GM12878 (cell line): ENCODE results near the gene DCST1. TPM values are rescaled to one million over a fixed set of nuclear protein-coding genes. Genes with fewer than 3 reads are reported as not detected.

Source experiments
- ATAC-seq: fragments of 200-7000 bp; cut with Tn5 transposase; 3 replicates; pipeline ENCODE4 v1.9.1; 2020; ENCODE audit warnings: mild to moderate bottlenecking, moderate library complexity
- BruUV-seq: library from RNA; stranded (reverse); fragments of 400-500 nt; replicated peaks from 2 replicates; lab custom pipeline; 2021; lab: Mats Ljungman, UMichigan
- CTCF ChIA-PET: fragments of 300-600 bp; sonication (Branson Sonifier 250); formaldehyde crosslinking; extraction: SDS; loops from one replicate; lab custom pipeline; 2021; ENCODE audit warnings: inconsistent platforms; lab: Yijun Ruan, JAX
- POLR2A ChIA-PET: fragments of 350-600 bp; formaldehyde crosslinking; extraction: SDS; loops from one replicate; lab custom pipeline; 2021; ENCODE audit warnings: inconsistent platforms; lab: Charles Lee
- RAD21 ChIA-PET: fragments of 300-600 bp; sonication (Branson Sonifier 250); formaldehyde crosslinking; loops from one replicate; lab custom pipeline; 2023; ENCODE audit warnings: antibody characterized with exemption; ENCODE audit not compliant: unreplicated experiment; lab: Charles Lee
- SMC1A ChIA-PET: fragments of 300-600 bp; sonication (Branson Sonifier 250); formaldehyde crosslinking; loops from one replicate; lab custom pipeline; 2023; ENCODE audit not compliant: unreplicated experiment, uncharacterized antibody; lab: Charles Lee
- DNase-seq: peaks from one replicate; pipeline ENCODE4 v3.0.0-alpha.2; 2011; ENCODE audit warnings: low read depth, low spot score
- FAIRE-seq: peaks from 3 replicates; lab custom pipeline; 2011; peaks lifted over from hg19 to GRCh38; lab: Jason Lieb, UNC
- H2AFZ ChIP-seq: 2 replicates; pipeline ENCODE4 v1.6.0; 2011; ENCODE audit warnings: low read depth, low read length, control low read depth; ENCODE audit not compliant: control insufficient read depth
- H3K27ac ChIP-seq: 2 replicates; pipeline ENCODE4 v1.5.1; 2011; ENCODE audit warnings: control low read depth; ENCODE audit not compliant: control insufficient read depth, insufficient read depth
- H3K27me3 ChIP-seq, 2 experiments: replicated peaks in 1 of 2; 2 replicates each; pipeline versions ENCODE4 v1.6.0 to v1.6.1; 2011; ENCODE audit warnings: low read length in 1 of 2; ENCODE audit not compliant: control insufficient read depth in 2 of 2, insufficient read depth in 2 of 2
- H3K36me3 ChIP-seq, 2 experiments: 2 replicates each; pipeline ENCODE4 v1.5.1; 2011; ENCODE audit warnings: low read length in 1 of 2; ENCODE audit not compliant: control insufficient read depth in 2 of 2, insufficient read depth in 2 of 2
- H3K4me1 ChIP-seq: 2 replicates; pipeline ENCODE4 v1.6.1; 2011; ENCODE audit warnings: mild to moderate bottlenecking, low read length, moderate library complexity, mixed read lengths; ENCODE audit not compliant: control insufficient read depth, insufficient read depth
- H3K4me2 ChIP-seq: 2 replicates; pipeline ENCODE4 v1.6.0; 2011; ENCODE audit warnings: control low read depth; ENCODE audit not compliant: control insufficient read depth, insufficient read depth
- H3K4me3 ChIP-seq: fragments of 200-600 bp; sonication (generic); 2 replicates; pipeline ENCODE4 v1.5.1; 2016
- H3K79me2 ChIP-seq: 2 replicates; pipeline ENCODE4 v1.6.0; 2011; ENCODE audit warnings: low read length; ENCODE audit not compliant: control insufficient read depth, insufficient read depth
- H3K9ac ChIP-seq: 2 replicates; pipeline ENCODE4 v1.8.0; 2011; ENCODE audit warnings: low read length, control low read depth, mixed read lengths; ENCODE audit not compliant: control insufficient read depth, insufficient read depth
- H3K9me3 ChIP-seq: replicated peaks from 3 replicates; pipeline ENCODE4 v1.5.1; 2011; ENCODE audit warnings: mild to moderate bottlenecking, low read length; ENCODE audit not compliant: control insufficient read depth, insufficient read depth
- H4K20me1 ChIP-seq: 2 replicates; pipeline ENCODE4 v1.6.0; 2011; ENCODE audit not compliant: control insufficient read depth, insufficient read depth
- HCFC1 ChIP-seq: fragments of 150-350 bp; IDR thresholded peaks from 2 replicates; pipeline ENCODE4 v1.6.1; 2014; ENCODE audit warnings: low read length
- HDAC6 ChIP-seq: fragments of 200-600 bp; sonication (generic); IDR thresholded peaks from one replicate; pipeline ENCODE4 v1.8.0; 2017; ENCODE audit warnings: antibody characterized with exemption; ENCODE audit not compliant: unreplicated experiment
- WGBS: methylation state at CpG from one replicate; pipeline ENCODE4 v1.1.6; 2016; ENCODE audit warnings: low lambda C conversion rate; ENCODE audit not compliant: insufficient replicate concordance, insufficient coverage; ENCODE audit errors: missing lambda C conversion rate; 5-methylcytosine and 5-hydroxymethylcytosine counted together
- in situ Hi-C: fragments of 300-500 bp; cut with MboI; formaldehyde crosslinking; loops from 9 replicates; pipeline ENCODE4 v1.14.3; 2018; ENCODE audit warnings: mixed read lengths
- intact Hi-C: fragments of 100-400 bp; cut with micrococcal nuclease; formaldehyde crosslinking; loops from one replicate; pipeline ENCODE4 v1.14.2; 2022; ENCODE audit not compliant: unreplicated experiment
- polyA plus RNA-seq, 11 experiments: library from polyadenylated mRNA; depleted of rRNA in 4 of 11; unstranded in 6 of 11; stranded (reverse) in 5 of 11; fragments of >200 nt; fragmentation: Nextera tagmentation in 4 of 11; fragmentation: Illumina TruSeq in 1 of 11; extraction: Ambion mirVana in 4 of 11; extraction: Trizol in 1 of 11; gene quantifications; 1 replicate in 1 of 11; 2 replicates in 10 of 11; pipeline versions ENCODE4 v1.2.1 to v1.2.3, GENCODE V29; 2011 to 2016; ENCODE audit warnings: inconsistent platforms in 2 of 11, missing spikeins in 2 of 11, low read depth in 1 of 11
- total RNA-seq, 4 experiments: library from RNA; depleted of rRNA in 3 of 4; stranded (reverse); fragments of >200 nt in 3 of 4; fragmentation: Illumina TruSeq in 1 of 4; extraction: Trizol in 1 of 4; gene quantifications; 2 replicates each; pipeline versions ENCODE4 v1.2.1 to v1.2.3, GENCODE V29; 2013 to 2021
- TF ChIP-seq, protein P1 (sequence below): fragments of 450-650 bp; IDR thresholded peaks from 2 replicates; pipeline ENCODE4 v1.6.1; 2016; ENCODE audit warnings: mild to moderate bottlenecking
- TF ChIP-seq, protein P2 (sequence below): fragments of 450-650 bp; IDR thresholded peaks from 2 replicates; pipeline ENCODE4 v1.6.1; 2016; ENCODE audit warnings: mild to moderate bottlenecking, moderate library complexity, borderline replicate concordance
- TF ChIP-seq, protein P3 (sequence below): fragments of 450-650 bp; IDR thresholded peaks from 2 replicates; pipeline ENCODE4 v1.6.1; 2017; ENCODE audit warnings: antibody characterized with exemption, mild to moderate bottlenecking, moderate library complexity
- TF ChIP-seq, protein P4 (sequence below): IDR thresholded peaks from 2 replicates; pipeline ENCODE4 v1.6.1; 2011; ENCODE audit warnings: low read depth, low read length, improper control_type of control experiment, borderline replicate concordance

Gene DCST1
- total and polyA plus RNA-seq, 10 of the 15 experiments (the other 5 are each of a cell fraction or from before 2014, with no cell fraction given): not detected

DNA sequence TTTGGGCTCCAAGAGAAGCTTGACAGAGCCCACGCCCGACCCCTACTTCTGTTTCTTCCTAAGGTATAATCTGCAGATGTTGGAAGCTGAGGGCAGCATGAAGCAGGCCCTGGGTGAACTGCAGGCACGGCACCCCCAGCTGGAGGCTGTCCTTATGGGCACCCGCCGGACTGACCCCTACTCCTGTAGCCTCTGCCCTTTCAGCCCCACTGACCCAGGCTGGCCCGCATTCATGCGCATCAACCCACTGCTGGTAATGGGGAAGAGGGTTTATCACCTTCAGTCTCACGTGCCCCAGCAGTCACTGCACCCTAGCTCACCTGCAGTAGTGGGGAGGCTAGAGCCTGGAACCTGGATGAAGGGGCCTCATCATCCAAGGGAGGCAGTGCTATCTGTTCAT lies 43.3 kb upstream of the DCST1 start:
- no peak overlapping the region for H3K9ac ChIP-seq
- FAIRE-seq (no peak), ATAC-seq (no peak), DNase-seq (no peak)
- no peak overlapping the region for H3K4me3 ChIP-seq
- no TSS peak for BruUV-seq
- H3K9me3 ChIP-seq: no peaks in the 10 kb centered on the region
- no peak overlapping the region for H3K4me2 ChIP-seq
- SMC1A ChIA-PET: no interaction called here
- RAD21 ChIA-PET: no interaction called here
- TF ChIP-seq, protein P1, sequence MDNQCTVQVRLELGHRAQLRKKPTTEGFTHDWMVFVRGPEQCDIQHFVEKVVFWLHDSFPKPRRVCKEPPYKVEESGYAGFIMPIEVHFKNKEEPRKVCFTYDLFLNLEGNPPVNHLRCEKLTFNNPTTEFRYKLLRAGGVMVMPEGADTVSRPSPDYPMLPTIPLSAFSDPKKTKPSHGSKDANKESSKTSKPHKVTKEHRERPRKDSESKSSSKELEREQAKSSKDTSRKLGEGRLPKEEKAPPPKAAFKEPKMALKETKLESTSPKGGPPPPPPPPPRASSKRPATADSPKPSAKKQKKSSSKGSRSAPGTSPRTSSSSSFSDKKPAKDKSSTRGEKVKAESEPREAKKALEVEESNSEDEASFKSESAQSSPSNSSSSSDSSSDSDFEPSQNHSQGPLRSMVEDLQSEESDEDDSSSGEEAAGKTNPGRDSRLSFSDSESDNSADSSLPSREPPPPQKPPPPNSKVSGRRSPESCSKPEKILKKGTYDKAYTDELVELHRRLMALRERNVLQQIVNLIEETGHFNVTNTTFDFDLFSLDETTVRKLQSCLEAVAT: no peak
- TF ChIP-seq HCFC1 (no peak), HDAC6 (no peak)
- TF ChIP-seq, protein P2, sequence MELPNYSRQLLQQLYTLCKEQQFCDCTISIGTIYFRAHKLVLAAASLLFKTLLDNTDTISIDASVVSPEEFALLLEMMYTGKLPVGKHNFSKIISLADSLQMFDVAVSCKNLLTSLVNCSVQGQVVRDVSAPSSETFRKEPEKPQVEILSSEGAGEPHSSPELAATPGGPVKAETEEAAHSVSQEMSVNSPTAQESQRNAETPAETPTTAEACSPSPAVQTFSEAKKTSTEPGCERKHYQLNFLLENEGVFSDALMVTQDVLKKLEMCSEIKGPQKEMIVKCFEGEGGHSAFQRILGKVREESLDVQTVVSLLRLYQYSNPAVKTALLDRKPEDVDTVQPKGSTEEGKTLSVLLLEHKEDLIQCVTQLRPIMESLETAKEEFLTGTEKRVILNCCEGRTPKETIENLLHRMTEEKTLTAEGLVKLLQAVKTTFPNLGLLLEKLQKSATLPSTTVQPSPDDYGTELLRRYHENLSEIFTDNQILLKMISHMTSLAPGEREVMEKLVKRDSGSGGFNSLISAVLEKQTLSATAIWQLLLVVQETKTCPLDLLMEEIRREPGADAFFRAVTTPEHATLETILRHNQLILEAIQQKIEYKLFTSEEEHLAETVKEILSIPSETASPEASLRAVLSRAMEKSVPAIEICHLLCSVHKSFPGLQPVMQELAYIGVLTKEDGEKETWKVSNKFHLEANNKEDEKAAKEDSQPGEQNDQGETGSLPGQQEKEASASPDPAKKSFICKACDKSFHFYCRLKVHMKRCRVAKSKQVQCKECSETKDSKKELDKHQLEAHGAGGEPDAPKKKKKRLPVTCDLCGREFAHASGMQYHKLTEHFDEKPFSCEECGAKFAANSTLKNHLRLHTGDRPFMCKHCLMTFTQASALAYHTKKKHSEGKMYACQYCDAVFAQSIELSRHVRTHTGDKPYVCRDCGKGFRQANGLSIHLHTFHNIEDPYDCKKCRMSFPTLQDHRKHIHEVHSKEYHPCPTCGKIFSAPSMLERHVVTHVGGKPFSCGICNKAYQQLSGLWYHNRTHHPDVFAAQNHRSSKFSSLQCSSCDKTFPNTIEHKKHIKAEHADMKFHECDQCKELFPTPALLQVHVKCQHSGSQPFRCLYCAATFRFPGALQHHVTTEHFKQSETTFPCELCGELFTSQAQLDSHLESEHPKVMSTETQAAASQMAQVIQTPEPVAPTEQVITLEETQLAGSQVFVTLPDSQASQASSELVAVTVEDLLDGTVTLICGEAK: no peak
- TF ChIP-seq, protein P3, sequence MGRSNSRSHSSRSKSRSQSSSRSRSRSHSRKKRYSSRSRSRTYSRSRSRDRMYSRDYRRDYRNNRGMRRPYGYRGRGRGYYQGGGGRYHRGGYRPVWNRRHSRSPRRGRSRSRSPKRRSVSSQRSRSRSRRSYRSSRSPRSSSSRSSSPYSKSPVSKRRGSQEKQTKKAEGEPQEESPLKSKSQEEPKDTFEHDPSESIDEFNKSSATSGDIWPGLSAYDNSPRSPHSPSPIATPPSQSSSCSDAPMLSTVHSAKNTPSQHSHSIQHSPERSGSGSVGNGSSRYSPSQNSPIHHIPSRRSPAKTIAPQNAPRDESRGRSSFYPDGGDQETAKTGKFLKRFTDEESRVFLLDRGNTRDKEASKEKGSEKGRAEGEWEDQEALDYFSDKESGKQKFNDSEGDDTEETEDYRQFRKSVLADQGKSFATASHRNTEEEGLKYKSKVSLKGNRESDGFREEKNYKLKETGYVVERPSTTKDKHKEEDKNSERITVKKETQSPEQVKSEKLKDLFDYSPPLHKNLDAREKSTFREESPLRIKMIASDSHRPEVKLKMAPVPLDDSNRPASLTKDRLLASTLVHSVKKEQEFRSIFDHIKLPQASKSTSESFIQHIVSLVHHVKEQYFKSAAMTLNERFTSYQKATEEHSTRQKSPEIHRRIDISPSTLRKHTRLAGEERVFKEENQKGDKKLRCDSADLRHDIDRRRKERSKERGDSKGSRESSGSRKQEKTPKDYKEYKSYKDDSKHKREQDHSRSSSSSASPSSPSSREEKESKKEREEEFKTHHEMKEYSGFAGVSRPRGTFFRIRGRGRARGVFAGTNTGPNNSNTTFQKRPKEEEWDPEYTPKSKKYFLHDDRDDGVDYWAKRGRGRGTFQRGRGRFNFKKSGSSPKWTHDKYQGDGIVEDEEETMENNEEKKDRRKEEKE: no peak
- TF ChIP-seq, protein P4, sequence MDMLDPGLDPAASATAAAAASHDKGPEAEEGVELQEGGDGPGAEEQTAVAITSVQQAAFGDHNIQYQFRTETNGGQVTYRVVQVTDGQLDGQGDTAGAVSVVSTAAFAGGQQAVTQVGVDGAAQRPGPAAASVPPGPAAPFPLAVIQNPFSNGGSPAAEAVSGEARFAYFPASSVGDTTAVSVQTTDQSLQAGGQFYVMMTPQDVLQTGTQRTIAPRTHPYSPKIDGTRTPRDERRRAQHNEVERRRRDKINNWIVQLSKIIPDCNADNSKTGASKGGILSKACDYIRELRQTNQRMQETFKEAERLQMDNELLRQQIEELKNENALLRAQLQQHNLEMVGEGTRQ: no peak
- TF ChIP-seq, all 136 proteins: peak for 0
- no peaks in the 10 kb centered on the region for H3K4me1 ChIP-seq
- WGBS: 95% methylated on average over 8 of the region's 8 CpGs
- H4K20me1 ChIP-seq: no peaks in the 10 kb centered on the region
- POLR2A ChIA-PET: no interaction called here
- peaks cover under 1% of the 10 kb centered on the region; the same call in 1 of the 2 replicates for H3K79me2 ChIP-seq
- H3K36me3 ChIP-seq: peaks cover 15 to 17% of the 10 kb centered on the region in 2 experiments; a peak in 3 of 4 replicates
- H2AFZ ChIP-seq: no peak overlapping the region
- in situ Hi-C loops (no loop called here), intact Hi-C loops (no loop called here)
- H3K27me3 ChIP-seq: no peaks in the 10 kb centered on the region
- CTCF ChIA-PET: interaction anchor here (0.9 to 1.4 kb wide), 2 partner anchors 9 to 19 kb away, joined by 3 to 5 read pairs; no protein-coding TSS in a partner anchor
- H3K27ac ChIP-seq: no peak overlapping the region
